ENCODE results near the gene OR2F1.

Gene OR2F1

DNA sequence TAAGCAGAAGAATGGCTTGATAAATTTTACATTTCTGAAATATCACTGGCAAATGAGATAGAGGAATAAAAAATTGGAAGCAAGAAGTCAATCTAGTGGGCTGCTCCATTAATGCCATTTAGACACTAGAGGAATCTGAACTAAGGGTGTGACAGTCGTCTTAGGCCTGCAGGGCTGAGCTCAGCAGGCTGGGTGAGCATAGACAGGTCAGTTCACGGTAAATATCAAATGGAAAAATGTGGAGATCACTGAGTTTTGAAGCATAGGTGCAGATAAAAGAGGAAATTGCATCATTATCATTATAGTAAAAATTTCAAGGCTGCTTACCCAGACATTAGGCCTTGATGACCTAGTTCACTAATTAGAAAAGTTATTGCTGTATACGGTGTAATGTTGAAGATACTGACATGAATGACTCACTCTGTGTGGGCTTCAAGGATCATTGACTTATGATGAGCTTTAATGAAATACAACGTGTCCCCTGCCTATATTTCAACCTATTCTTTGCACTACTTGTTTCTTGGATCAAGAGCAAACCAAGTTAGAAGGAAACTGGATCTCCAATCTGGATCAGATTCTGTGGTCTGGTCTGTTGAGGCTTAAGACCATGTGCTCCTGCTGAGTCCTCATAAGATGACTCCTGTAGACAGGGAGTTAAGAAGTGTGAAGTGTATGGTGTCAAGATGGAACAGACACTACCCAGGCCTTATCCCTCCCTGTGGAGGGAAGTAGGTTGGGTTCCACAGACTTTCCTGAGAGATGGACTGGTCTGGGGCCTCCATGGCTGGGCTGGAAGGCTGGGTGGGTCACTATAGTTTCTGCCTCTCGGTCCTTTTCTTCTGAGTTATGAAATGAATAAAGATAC, 16.0 kb upstream of the OR2F1 start:
- no peak for TF ChIP-seq ZFP3 (CRISPR knock-in tag; IDR thresholded peaks at IDR 0.05)
- no peak for TF ChIP-seq ISL1 (CRISPR knock-in tag; IDR thresholded peaks at IDR 0.05)
- no peak for TF ChIP-seq GLIS3 (CRISPR knock-in tag; IDR thresholded peaks at IDR 0.05)
- TF ChIP-seq ARNTL (CRISPR knock-in tag; IDR thresholded peaks at IDR 0.05; ENCODE audit: borderline replicate concordance, low read depth), result no peak
- no peak for TF ChIP-seq SNAI2 (CRISPR knock-in tag; IDR thresholded peaks at IDR 0.05)
- TF ChIP-seq RARB (CRISPR knock-in tag; IDR thresholded peaks at IDR 0.05), result no peak
- no peak for TF ChIP-seq TCF4 (CRISPR knock-in tag; IDR thresholded peaks at IDR 0.05; ENCODE audit: borderline replicate concordance)
- TF ChIP-seq, protein P1, sequence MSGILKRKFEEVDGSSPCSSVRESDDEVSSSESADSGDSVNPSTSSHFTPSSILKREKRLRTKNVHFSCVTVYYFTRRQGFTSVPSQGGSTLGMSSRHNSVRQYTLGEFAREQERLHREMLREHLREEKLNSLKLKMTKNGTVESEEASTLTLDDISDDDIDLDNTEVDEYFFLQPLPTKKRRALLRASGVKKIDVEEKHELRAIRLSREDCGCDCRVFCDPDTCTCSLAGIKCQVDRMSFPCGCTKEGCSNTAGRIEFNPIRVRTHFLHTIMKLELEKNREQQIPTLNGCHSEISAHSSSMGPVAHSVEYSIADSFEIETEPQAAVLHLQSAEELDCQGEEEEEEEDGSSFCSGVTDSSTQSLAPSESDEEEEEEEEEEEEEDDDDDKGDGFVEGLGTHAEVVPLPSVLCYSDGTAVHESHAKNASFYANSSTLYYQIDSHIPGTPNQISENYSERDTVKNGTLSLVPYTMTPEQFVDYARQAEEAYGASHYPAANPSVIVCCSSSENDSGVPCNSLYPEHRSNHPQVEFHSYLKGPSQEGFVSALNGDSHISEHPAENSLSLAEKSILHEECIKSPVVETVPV (CRISPR knock-in tag; IDR thresholded peaks at IDR 0.05), result no peak
- TF ChIP-seq OSR1 (CRISPR knock-in tag; IDR thresholded peaks at IDR 0.05), result no peak
- no peak for TF ChIP-seq CSDC2 (CRISPR knock-in tag; IDR thresholded peaks at IDR 0.05)
- TF ChIP-seq, protein P2, sequence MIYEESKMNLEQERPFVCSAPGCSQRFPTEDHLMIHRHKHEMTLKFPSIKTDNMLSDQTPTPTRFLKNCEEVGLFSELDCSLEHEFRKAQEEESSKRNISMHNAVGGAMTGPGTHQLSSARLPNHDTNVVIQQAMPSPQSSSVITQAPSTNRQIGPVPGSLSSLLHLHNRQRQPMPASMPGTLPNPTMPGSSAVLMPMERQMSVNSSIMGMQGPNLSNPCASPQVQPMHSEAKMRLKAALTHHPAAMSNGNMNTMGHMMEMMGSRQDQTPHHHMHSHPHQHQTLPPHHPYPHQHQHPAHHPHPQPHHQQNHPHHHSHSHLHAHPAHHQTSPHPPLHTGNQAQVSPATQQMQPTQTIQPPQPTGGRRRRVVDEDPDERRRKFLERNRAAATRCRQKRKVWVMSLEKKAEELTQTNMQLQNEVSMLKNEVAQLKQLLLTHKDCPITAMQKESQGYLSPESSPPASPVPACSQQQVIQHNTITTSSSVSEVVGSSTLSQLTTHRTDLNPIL (CRISPR knock-in tag; IDR thresholded peaks at IDR 0.05; ENCODE audit: low read depth), result no peak

DNA sequence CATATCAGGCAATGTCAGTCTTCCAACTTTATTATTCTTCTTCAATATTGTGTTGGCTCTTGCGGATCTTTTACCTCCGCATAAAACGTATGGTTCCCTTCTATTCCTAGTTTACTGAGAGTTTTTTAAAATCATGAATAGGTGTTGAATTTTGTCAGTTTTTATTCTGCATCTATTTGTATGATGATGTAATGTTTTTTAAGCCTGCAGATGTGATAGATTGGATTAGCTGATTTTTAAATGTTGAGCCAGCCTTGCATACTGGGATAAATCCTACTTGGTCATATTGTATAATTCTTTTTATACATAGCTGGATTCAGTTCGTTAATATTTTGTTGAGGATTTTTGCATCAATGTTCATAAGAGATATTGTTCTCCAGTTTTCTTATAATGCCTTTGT, 9.2 kb upstream of the OR2F1 start:
- no peak for ATAC-seq
- no peak for TF ChIP-seq OSR1 (CRISPR knock-in tag; IDR thresholded peaks at IDR 0.05)
- no peak for TF ChIP-seq TCF4 (CRISPR knock-in tag; IDR thresholded peaks at IDR 0.05; ENCODE audit: borderline replicate concordance)

More for the DNA sequence above, 16.0 kb upstream of the OR2F1 start:
- no peak for ATAC-seq

DNA sequence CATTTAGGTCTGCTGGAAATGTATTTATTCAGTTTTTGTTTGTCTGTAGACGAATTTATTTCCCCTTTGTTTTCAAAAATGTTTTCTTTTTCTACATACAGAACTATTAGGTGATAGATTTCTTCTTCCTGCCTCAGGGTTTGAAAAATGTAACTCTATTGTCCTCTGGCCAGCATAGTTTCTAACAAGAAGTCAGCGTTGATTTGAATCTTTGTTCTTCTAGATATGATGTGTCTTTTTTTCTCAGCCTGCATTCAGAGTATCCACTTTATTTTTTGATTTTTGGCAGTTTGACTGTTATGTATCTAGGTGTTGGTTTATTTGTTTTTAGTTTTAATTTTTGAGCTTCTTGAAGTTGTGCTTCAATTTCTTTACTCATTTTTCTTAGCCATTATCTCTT, 7.5 kb upstream of the OR2F1 start:
- TF ChIP-seq CSDC2 (CRISPR knock-in tag; IDR thresholded peaks at IDR 0.05), result no peak
- no peak for ATAC-seq

DNA sequence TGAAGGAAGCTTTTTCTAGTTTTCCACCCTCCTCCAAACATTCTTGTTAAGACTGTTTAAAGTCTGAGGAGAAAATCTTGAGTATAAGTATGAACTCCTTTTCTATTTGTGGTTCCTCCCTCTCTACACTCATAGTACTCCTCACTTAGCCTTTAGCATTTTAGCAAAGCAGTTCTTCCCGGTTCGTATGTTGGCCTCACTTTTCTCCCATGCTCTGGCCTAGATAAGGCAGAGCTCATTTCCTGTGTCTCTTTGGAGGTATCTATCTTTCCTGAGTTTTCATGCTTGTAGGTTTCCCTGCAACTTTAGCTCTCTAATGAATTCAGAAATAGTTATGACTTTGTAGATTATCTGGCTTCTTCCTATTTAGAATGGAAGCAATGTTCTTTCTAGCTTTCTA, 5.9 kb upstream of the OR2F1 start:
- ATAC-seq, result no peak
- TF ChIP-seq ZFP30 (CRISPR knock-in tag; IDR thresholded peaks at IDR 0.05), result no peak
- TF ChIP-seq TOX (CRISPR knock-in tag; IDR thresholded peaks at IDR 0.05; ENCODE audit: borderline replicate concordance), result no peak
- no peak for TF ChIP-seq ZNF8 (CRISPR knock-in tag; IDR thresholded peaks at IDR 0.05)
- TF ChIP-seq BACH2 (CRISPR knock-in tag; IDR thresholded peaks at IDR 0.05; ENCODE audit: borderline replicate concordance), result no peak
- no peak for TF ChIP-seq ZNF565 (CRISPR knock-in tag; conservative IDR thresholded peaks at IDR 0.05; ENCODE audit: low read depth)
- TF ChIP-seq RARB (CRISPR knock-in tag; IDR thresholded peaks at IDR 0.05), result no peak
- TF ChIP-seq GLIS3 (CRISPR knock-in tag; IDR thresholded peaks at IDR 0.05), result no peak
- TF ChIP-seq ESRRG (CRISPR knock-in tag; IDR thresholded peaks at IDR 0.05), result no peak
- TF ChIP-seq ISL1 (CRISPR knock-in tag; IDR thresholded peaks at IDR 0.05), result no peak
- no peak for TF ChIP-seq PPARA (CRISPR knock-in tag; IDR thresholded peaks at IDR 0.05; ENCODE audit: borderline replicate concordance)
- no peak for TF ChIP-seq SNAI2 (CRISPR knock-in tag; IDR thresholded peaks at IDR 0.05)
- TF ChIP-seq, protein P1 (CRISPR knock-in tag; IDR thresholded peaks at IDR 0.05), result no peak
- TF ChIP-seq, protein P3, sequence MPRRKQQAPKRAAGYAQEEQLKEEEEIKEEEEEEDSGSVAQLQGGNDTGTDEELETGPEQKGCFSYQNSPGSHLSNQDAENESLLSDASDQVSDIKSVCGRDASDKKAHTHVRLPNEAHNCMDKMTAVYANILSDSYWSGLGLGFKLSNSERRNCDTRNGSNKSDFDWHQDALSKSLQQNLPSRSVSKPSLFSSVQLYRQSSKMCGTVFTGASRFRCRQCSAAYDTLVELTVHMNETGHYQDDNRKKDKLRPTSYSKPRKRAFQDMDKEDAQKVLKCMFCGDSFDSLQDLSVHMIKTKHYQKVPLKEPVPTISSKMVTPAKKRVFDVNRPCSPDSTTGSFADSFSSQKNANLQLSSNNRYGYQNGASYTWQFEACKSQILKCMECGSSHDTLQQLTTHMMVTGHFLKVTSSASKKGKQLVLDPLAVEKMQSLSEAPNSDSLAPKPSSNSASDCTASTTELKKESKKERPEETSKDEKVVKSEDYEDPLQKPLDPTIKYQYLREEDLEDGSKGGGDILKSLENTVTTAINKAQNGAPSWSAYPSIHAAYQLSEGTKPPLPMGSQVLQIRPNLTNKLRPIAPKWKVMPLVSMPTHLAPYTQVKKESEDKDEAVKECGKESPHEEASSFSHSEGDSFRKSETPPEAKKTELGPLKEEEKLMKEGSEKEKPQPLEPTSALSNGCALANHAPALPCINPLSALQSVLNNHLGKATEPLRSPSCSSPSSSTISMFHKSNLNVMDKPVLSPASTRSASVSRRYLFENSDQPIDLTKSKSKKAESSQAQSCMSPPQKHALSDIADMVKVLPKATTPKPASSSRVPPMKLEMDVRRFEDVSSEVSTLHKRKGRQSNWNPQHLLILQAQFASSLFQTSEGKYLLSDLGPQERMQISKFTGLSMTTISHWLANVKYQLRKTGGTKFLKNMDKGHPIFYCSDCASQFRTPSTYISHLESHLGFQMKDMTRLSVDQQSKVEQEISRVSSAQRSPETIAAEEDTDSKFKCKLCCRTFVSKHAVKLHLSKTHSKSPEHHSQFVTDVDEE (CRISPR knock-in tag; IDR thresholded peaks at IDR 0.05), result no peak
- no peak for TF ChIP-seq ZC3H10 (CRISPR knock-in tag; IDR thresholded peaks at IDR 0.05)
- TF ChIP-seq ZNF70 (CRISPR knock-in tag; IDR thresholded peaks at IDR 0.05), result no peak
- no peak for TF ChIP-seq CSDC2 (CRISPR knock-in tag; IDR thresholded peaks at IDR 0.05)
- TF ChIP-seq, protein P2 (CRISPR knock-in tag; IDR thresholded peaks at IDR 0.05; ENCODE audit: low read depth), result no peak
- no peak for TF ChIP-seq ZFP3 (CRISPR knock-in tag; IDR thresholded peaks at IDR 0.05)
